A549 (cell line): ENCODE data around the gene NPLOC4.

Experiments
- EP300 ChIP-seq, 2 experiments: fragments of >200 bp; sonication (Bioruptor Twin); formaldehyde crosslinking; IDR thresholded peaks; 2 replicates in 1 of 2; 3 replicates in 1 of 2; pipeline ENCODE4 v1.6.1; 2016 to 2017
- ESRRA ChIP-seq: fragments of 150-350 bp; IDR thresholded peaks from 2 replicates; pipeline ENCODE4 v1.6.1; 2014; ENCODE audit warnings: mild to moderate bottlenecking, low read length, borderline replicate concordance
- JUNB ChIP-seq: fragments of >200 bp; sonication (Bioruptor Twin); formaldehyde crosslinking; IDR thresholded peaks from 2 replicates; pipeline ENCODE4 v1.6.1; 2016
- NPAS2 ChIP-seq: fragments of 250-450 bp; sonication (Bioruptor Pico); IDR thresholded peaks from 2 replicates; pipeline ENCODE4 v1.8.0; 2022; ENCODE audit warnings: mild to moderate bottlenecking, moderate library complexity, borderline replicate concordance
- NR3C1 ChIP-seq: fragments of >200 bp; sonication (Bioruptor Twin); formaldehyde crosslinking; IDR thresholded peaks from 3 replicates; pipeline ENCODE4 v1.6.1; 2017
- RFX5 ChIP-seq: fragments of 450-650 bp; IDR thresholded peaks from 2 replicates; pipeline ENCODE4 v1.7.1; 2014; ENCODE audit warnings: antibody characterized with exemption, mild to moderate bottlenecking, moderate library complexity
- ZSCAN20 ChIP-seq: fragments of 250-450 bp; sonication (Bioruptor Pico); IDR thresholded peaks from 2 replicates; pipeline ENCODE4 v1.8.0; 2022; ENCODE audit warnings: mild to moderate bottlenecking, moderate library complexity
- TF ChIP-seq, protein P1 (sequence below): fragments of >200 bp; sonication (Bioruptor Twin); formaldehyde crosslinking; IDR thresholded peaks from 3 replicates; pipeline ENCODE4 v1.5.1; 2016

DNA sequence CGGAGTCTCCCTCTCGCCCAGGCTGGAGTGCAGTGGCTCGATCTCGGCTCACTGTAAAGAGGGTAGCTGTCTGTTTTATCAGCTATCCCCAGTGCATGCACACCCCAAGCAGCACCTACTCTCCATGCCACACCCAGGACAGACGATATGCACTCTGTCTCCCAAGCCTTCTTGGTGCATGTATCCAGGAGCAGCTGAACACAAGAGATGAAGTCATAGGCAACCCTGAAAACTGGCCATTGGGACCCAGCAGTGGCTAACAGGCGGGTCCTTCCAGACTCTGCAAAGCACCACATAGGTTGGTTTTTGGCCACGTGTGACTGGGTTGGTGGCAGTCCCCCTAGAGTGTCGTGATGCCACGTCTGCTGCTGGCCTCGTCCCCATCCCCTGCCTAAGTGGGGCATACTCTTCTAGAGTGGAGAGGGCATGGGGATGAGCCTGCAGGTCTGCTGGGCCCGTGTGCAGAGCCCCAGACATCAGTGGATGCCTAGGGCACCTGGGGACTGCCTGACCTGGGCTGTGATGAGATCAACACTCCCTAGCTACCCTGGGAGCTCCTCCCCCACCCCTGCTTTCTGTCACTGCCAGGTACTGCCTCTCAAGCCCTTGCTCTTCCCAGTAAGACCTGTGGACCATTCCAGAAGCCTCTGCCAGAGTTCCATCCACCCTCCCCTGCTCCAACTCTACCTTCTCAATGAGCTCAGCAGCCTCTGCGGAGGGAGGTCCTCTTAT, 10.1 kb upstream of the NPLOC4 start:
- TF ChIP-seq, protein P1, sequence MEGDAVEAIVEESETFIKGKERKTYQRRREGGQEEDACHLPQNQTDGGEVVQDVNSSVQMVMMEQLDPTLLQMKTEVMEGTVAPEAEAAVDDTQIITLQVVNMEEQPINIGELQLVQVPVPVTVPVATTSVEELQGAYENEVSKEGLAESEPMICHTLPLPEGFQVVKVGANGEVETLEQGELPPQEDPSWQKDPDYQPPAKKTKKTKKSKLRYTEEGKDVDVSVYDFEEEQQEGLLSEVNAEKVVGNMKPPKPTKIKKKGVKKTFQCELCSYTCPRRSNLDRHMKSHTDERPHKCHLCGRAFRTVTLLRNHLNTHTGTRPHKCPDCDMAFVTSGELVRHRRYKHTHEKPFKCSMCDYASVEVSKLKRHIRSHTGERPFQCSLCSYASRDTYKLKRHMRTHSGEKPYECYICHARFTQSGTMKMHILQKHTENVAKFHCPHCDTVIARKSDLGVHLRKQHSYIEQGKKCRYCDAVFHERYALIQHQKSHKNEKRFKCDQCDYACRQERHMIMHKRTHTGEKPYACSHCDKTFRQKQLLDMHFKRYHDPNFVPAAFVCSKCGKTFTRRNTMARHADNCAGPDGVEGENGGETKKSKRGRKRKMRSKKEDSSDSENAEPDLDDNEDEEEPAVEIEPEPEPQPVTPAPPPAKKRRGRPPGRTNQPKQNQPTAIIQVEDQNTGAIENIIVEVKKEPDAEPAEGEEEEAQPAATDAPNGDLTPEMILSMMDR, result no peak
- TF ChIP-seq JUNB (no peak), ESRRA (no peak), NR3C1 (no peak), EP300 (IDR thresholded peaks at IDR 0.05) (no peak), ZSCAN20 (CRISPR knock-in tag) (no peak), NPAS2 (CRISPR knock-in tag) (no peak), RFX5 (no peak)
